ENCODE measurements around the gene ANKRD62.

- TF ChIP-seq, protein P1, sequence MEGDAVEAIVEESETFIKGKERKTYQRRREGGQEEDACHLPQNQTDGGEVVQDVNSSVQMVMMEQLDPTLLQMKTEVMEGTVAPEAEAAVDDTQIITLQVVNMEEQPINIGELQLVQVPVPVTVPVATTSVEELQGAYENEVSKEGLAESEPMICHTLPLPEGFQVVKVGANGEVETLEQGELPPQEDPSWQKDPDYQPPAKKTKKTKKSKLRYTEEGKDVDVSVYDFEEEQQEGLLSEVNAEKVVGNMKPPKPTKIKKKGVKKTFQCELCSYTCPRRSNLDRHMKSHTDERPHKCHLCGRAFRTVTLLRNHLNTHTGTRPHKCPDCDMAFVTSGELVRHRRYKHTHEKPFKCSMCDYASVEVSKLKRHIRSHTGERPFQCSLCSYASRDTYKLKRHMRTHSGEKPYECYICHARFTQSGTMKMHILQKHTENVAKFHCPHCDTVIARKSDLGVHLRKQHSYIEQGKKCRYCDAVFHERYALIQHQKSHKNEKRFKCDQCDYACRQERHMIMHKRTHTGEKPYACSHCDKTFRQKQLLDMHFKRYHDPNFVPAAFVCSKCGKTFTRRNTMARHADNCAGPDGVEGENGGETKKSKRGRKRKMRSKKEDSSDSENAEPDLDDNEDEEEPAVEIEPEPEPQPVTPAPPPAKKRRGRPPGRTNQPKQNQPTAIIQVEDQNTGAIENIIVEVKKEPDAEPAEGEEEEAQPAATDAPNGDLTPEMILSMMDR (IDR thresholded peaks at IDR 0.05; ENCODE audit: insufficient read depth, low read length, poor library complexity, severe bottlenecking): no peak
- TF ChIP-seq EZH2phosphoT487 (conservative IDR thresholded peaks at IDR 0.05; ENCODE audit: low read length): no peak
Observed at GRCh38 chr18:12086249-12086648, 7.4 kb upstream of the ANKRD62 start.
